T-helper 9 cell (primary cell): ENCODE results near the gene TTBK2.
"Not testable (repeated sequence)": the region's sequence is repeated elsewhere in the genome, so short reads cannot be mapped to it uniquely, and the experiment has no call there.

Source experiments
- DNase-seq: peaks from one replicate; pipeline ENCODE4 v3.0.0-alpha.2; 2020
- total RNA-seq, 2 donors: gene quantifications; one replicate each; lab custom pipeline; 2026; lab: John Stamatoyannopoulos, UW

Gene TTBK2
- 58.4 to 70.4 reads per million in 2 donors for total RNA-seq

DNA sequence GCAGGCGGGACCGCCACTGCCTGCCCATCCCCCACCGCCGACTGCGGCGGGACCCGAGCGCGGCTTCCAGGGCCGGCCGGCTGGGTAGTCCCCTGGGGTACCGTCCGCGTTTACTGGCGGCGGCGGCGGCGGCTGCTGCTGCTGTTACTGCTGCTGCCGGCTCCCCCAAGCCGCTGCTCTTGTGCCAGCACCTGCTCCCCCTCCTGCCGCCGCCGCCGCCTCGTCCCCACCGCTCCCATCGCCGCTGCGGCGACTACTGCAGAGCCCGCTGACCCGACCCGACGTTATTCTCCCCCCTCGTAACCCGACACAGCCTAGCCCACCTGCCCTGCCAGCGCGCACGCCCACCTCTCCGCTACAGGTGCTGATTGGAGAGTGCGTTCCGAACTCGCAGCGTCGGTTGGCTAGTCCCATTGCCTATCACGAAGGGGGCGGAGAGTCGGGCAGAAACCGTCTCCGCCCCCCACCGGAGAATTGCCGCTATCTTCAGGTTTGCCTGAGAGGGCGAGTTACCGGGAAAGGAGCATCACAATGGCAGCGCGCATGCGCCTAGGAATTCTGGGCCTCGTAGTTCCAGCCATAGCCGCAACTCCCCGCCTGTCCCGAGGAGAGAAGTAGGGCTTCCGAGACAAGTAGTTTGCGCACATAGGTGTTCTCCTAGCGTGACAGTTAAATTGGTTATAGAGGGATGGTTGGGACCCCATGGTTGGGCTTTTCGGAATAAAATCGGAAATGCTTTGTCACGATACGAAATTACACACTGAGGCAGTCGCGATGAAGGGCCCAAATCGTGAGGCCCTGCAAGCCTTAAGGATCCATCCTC lies at the start of gene TTBK2:
Gene TTBK2 (minus strand): TSS at position 260 of the 823 bp plus-strand sequence. CDS start 42,161 bp downstream, outside the sequence.
- DNase-seq, result peak; percentile 96

- no peak for DNase-seq
Measured at GRCh38 chr15:42964476-42964875, 43.9 kb upstream of the TTBK2 start.

GRCh38 chr15:42955518-42955917 lies 34.9 kb upstream of the TTBK2 start:
- DNase-seq, result no peak

DNA sequence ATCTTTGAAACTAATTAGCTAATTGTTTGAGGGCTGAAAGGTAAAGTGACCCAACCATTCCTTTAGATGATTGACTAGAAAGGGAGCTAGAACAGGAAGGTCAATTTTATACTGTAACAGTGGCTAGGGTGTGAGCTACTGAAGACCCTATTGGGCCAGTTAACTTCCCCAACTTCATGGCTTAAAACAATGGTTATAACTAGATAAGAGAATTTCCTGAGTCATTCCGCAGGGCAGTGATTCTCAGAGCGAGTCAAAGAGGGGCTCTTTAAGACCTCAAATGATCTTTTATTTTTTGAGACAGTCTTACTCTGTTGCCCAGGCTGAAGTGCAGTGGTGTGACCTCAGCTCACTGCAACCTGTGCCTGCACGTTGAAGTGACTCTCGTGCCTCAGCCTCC lies 33.7 kb upstream of the TTBK2 start:
- no peak for DNase-seq

DNA sequence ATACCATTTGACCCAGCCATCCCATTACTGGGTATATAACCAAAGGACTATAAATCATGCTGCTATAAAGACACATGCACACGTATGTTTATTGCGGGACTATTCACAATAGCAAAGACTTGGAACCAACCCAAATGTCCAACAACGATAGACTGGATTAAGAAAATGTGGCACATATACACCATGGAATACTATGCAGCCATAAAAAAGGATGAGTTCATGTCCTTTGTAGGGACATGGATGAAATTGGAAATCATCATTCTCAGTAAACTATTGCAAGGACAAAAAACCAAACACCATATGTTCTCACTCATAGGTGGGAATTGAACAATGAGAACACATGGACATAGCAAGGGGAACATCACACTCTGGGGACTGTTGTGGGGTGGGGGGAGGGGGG lies 28.3 kb upstream of the TTBK2 start:
- DNase-seq, result not testable (repeated sequence)

GRCh38 chr15:42940527-42940926 lies 19.9 kb upstream of the TTBK2 start:
- DNase-seq, result no peak

DNA sequence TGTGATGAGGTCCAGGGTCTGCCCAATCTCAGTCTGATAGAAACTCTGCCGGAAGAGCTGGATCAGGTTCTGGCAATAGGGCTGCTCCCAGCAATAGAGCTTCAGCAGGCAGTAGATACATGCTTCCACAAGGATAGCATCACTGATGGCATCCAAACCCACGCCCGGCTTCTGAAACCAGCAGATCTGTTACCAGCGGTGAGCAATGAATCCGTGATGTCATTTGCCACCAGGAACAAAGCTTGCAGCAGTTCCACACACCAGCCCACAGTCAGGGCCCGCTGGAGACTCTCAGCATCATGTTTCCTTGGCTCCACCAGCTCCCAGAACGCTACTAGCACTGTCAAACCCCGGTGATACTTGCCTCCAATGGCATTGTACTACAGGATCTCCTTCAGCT lies 19.3 kb upstream of the TTBK2 start:
- DNase-seq, result no peak

- no peak for DNase-seq
Measured at GRCh38 chr15:42937143-42937542, 16.6 kb upstream of the TTBK2 start.

DNA sequence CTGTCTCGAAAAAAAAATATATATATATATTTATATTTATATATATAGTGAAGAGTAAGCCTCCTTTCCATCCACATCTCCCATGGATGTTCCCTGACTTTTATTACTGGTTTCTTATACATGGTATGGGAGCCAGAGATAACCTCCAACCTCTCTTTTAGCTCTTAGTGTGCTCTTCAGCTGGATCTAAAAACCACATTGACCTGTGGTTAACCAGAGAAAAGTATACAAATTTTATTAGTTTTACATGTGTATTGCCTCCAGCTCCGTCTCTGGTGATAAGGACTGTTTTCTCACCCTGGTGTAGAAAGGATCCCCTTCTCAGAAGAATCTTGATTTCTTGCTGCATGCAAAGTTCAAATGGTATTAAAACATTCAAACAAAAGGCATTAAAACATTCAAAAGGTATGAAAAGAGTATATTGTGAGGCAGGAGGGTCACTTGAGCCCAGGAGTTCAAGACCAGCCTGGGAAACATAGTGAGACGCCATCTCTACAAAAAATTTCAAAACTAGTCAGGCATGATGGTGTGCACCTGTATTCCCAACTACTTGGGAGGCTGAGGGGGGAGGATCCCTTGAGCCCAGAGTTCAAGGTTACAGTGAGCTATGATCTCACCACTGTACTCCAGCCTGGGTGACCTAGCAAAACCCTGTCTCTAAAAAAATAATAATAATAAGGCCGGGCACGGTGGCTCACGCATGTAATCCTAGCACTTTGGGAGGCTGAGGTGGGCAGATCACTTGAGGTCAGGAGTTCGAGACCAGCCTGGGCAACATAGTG lies 13.5 kb upstream of the TTBK2 start:
- no peak for DNase-seq

- DNase-seq, result no peak
Measured at GRCh38 chr15:42932833-42933515, 12.4 kb upstream of the TTBK2 start.

GRCh38 chr15:42931702-42932486 lies 11.3 kb upstream of the TTBK2 start:
- no peak for DNase-seq

DNA sequence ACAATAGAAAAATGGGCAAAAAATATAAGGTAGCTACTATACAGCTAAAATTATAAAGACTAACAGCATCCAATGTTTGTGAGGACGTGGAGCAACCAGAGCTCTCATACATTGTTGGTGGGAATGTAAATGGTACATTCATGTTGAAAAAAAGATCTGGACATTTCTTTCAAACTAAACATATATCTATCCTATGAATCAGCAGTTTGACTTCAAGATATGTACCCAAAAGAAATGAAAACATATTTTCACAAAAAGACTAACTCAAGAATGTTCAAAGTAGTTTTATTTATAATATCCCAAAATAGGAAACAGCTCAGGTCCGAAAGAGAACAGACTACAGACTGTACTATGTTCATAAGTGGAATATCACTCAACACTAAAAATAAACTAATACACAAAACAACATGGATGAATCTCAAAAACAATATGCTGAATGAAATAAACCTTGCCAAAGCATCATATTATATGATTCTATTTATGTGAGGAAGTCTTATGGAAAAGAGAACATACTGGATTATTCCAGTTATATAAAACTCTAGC lies 8.8 kb upstream of the TTBK2 start:
- DNase-seq, result no peak

- peak; percentile 20 for DNase-seq
Measured at GRCh38 chr15:42921342-42921731, 759 bp upstream of the TTBK2 start.

DNA sequence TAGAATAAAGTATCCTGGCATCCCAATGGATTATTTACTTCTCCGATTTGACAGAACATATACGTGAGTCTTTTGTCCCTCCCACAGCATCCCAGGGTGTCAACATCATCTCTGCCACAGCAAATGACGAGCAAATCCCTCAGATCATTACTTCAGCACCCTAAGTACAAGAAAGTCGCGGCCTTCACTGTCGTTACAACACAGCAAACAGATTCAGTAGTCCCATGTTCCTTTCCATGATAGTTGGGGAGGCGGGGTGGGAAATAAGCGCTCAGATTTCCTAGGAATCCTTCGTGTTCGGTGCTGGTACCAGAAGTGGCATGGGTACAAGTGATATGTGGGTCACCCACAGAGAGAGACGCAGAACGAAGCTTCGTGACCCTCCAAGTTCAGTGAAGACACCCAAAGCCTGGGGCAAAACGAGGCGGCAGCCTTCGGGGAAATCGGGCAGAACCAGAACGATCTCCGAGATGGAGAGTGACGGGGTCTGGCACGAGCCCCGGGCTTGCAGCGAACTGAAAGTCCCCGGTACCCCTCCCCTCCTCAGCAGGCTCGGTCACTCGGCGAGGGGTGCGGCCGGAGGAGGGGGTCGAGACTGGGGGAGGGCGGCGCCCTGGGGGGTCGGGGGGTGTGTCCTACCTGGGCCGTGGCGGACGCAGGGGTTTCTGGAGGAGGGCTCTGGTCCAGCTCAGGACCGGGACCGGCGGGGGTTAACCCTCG lies 619 bp downstream of the TTBK2 start:
- peak; percentile 25 for DNase-seq

GRCh38 chr15:42919308-42919707 lies 1.3 kb downstream of the TTBK2 start:
- no peak for DNase-seq

GRCh38 chr15:42918047-42918446 lies 2.5 kb downstream of the TTBK2 start:
- no peak for DNase-seq

GRCh38 chr15:42915654-42916315 lies 4.8 kb downstream of the TTBK2 start:
- no peak for DNase-seq

GRCh38 chr15:42914728-42915497 lies 5.7 kb downstream of the TTBK2 start:
- DNase-seq, result no peak

DNA sequence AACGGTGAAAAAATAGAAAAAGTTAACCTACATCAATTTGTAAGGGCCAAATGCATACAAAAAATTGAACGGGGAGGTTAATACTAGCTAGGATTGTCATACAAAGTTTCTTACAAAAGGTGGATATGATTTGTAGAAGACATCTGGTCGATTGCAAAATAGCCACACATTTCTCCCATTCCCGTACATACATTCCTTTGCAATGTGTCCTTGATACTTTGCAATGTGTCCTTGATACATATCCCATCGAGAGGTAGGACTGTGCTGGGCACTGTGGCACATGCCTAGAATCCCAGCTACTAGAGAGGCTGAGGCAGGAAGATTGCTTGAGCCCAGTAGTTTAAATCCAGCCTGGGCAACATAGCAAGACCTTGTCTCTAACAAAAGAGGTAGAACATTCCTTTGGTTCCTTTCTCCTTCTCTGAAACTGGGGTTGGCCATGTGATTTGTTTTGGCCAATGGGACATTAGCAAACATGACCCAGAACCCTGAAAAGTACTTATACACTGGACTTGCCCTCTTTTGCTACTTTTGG lies 9.5 kb downstream of the TTBK2 start:
- no peak for DNase-seq

DNA sequence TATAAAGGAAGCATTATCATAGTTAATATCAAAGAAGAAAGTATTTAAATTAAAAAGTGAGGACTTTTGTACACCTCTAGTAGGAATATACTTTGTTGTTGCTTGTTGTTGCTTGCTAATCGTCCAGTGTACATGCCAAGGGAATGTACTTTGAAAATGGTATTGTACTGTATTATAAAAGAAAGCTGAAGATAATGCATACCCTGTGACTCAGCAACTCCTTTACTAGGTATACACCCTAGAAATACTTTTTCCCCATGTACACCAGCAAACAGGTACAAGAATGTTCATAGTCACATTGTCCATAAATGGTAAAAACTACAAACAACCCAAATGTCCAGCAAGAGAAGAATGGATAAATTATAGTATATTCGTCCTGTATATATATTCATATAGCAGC lies 12.0 kb downstream of the TTBK2 start:
- no peak for DNase-seq
